ENCODE results near the gene TCP11L2. TPM values are rescaled to one million over a fixed set of nuclear protein-coding genes. Genes with fewer than 3 reads are reported as not detected.

The TCP11L2 gene
- total and polyA plus RNA-seq, 2 of the 8 experiments (the other 6 are each of a cell fraction or from before 2014, with no cell fraction given) = 2.1 to 7.1 TPM

GRCh38 chr12:106392759-106393158, 90.2 kb downstream of the TCP11L2 start:
- Histone ChIP-seq H2BK12ac (ENCODE audit: low read depth, low read length) (no peak overlapping the region), H2AFZ (ENCODE audit: low read length) (no peak overlapping the region)
- WGBS, 2 experiments (ENCODE audit: extremely low coverage in 1 of 2, insufficient coverage in 1 of 2, insufficient read length in 1 of 2, insufficient replicate concordance in 2 of 2, low coverage in 1 of 2, low lambda C conversion rate in 2 of 2, missing lambda C conversion rate in 1 of 2) = 88% methylated on average over 1 of the region's 1 CpG; no CpG with 5 or more reads in 1 of the 2 experiments

More at GRCh38 chr12:106392759-106393158, 90.2 kb downstream of the TCP11L2 start:
- H3K4me2 ChIP-seq (ENCODE audit: insufficient read depth in 1 of 2, low read depth in 2 of 2, low read length in 2 of 2) = no peak overlapping the region
- H3K79me1 ChIP-seq (ENCODE audit: low read depth, low read length) = no peaks in the 10 kb centered on the region
- POLR2A ChIA-PET (ENCODE audit: partially characterized antibody) = interaction anchor here (0.7 kb wide), 1 partner anchor 204 kb away, joined by 3 read pairs; no protein-coding TSS in a partner anchor
- H3K27me3 ChIP-seq (replicated peaks in 1 of 4; ENCODE audit: control insufficient read depth in 3 of 4, extremely low read depth in 1 of 4, insufficient read depth in 3 of 4, low read length in 3 of 4) = no peaks in the 10 kb centered on the region
- no peak overlapping the region for H3K18ac ChIP-seq (ENCODE audit: extremely low read depth, low read length)
- no peak overlapping the region for H3K4me3 ChIP-seq (ENCODE audit: extremely low read depth in 1 of 4, insufficient read depth in 2 of 4, low read depth in 3 of 4, low read length in 4 of 4)
- no peaks in the 10 kb centered on the region for H3K4me1 ChIP-seq (replicated peaks in 1 of 4; ENCODE audit: control insufficient read depth in 3 of 4, insufficient read depth in 4 of 4, low read length in 3 of 4)
- FAIRE-seq (no peak), DNase-seq (ENCODE audit: low read depth in 1 of 2, low spot score in 2 of 2) (no peak)
- no peak overlapping the region for H3K56ac ChIP-seq (replicated peaks; ENCODE audit: insufficient read length, low read depth, low read length)
- 0 out of 2 replicates have a peak, but pooled peaks cover 2% of the 10 kb centered on the region for H3K23me2 ChIP-seq (ENCODE audit: low read depth, low read length)
- CTCF ChIA-PET (ENCODE audit: partially characterized antibody) = interaction anchor here (1.5 kb wide), 1 partner anchor 166 kb away, joined by 4 read pairs; no protein-coding TSS in a partner anchor
- no peak overlapping the region for H2BK15ac ChIP-seq (ENCODE audit: low read length)
- H2BK5ac ChIP-seq (ENCODE audit: low read depth, low read length) = no peak overlapping the region
- no peak overlapping the region for H3K14ac ChIP-seq (ENCODE audit: insufficient read length)
- H3K4ac ChIP-seq (replicated peaks; ENCODE audit: insufficient read length, low read depth, low read length) = no peak overlapping the region
- no peaks in the 10 kb centered on the region for H4K20me1 ChIP-seq (replicated peaks in 1 of 2; ENCODE audit: control insufficient read depth in 1 of 2, insufficient read depth in 2 of 2, low read length in 2 of 2)
- H3K36me3 ChIP-seq (ENCODE audit: control insufficient read depth in 2 of 4, insufficient read depth in 4 of 4, low read length in 3 of 4) = peaks cover 0 to 15% (median 7%) of the 10 kb centered on the region in 4 experiments; a peak in 6 of 8 replicates
- H3K23ac ChIP-seq (ENCODE audit: insufficient read length) = no peak overlapping the region
- no peak overlapping the region for H4K91ac ChIP-seq (replicated peaks; ENCODE audit: insufficient read length, low read length)
- H4K5ac ChIP-seq (ENCODE audit: insufficient read length, low read depth, low read length) = no peak overlapping the region
- no peak overlapping the region for H4K8ac ChIP-seq (ENCODE audit: extremely low read depth, insufficient read depth, low read length)
- no peak overlapping the region for H2BK20ac ChIP-seq (ENCODE audit: low read length)
- no peaks in the 10 kb centered on the region for H3K79me2 ChIP-seq (ENCODE audit: control insufficient read depth in 1 of 2, insufficient read depth in 2 of 2, low read length in 2 of 2)
- H3K9me3 ChIP-seq (ENCODE audit: insufficient read depth in 2 of 2, low read depth in 1 of 2, low read length in 1 of 2) = peaks cover 5 to 7% of the 10 kb centered on the region in 2 experiments
- H2BK120ac ChIP-seq (replicated peaks; ENCODE audit: low read depth, low read length) = no peak overlapping the region
- no peak overlapping the region for H2AK5ac ChIP-seq (ENCODE audit: low read depth, low read length)
- H3K9ac ChIP-seq (replicated peaks in 1 of 4; ENCODE audit: extremely low read depth in 1 of 4, low read depth in 3 of 4, low read length in 3 of 4) = no peak overlapping the region
- no peak for TF ChIP-seq BRCA1 (IDR thresholded peaks at IDR 0.05; ENCODE audit: low read depth, low read length)
- TF ChIP-seq, protein P1, sequence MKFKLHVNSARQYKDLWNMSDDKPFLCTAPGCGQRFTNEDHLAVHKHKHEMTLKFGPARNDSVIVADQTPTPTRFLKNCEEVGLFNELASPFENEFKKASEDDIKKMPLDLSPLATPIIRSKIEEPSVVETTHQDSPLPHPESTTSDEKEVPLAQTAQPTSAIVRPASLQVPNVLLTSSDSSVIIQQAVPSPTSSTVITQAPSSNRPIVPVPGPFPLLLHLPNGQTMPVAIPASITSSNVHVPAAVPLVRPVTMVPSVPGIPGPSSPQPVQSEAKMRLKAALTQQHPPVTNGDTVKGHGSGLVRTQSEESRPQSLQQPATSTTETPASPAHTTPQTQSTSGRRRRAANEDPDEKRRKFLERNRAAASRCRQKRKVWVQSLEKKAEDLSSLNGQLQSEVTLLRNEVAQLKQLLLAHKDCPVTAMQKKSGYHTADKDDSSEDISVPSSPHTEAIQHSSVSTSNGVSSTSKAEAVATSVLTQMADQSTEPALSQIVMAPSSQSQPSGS (IDR thresholded peaks at IDR 0.05; ENCODE audit: low read length) = no peak
- no peak for TF ChIP-seq MAFK (IDR thresholded peaks at IDR 0.05; ENCODE audit: low read depth, low read length)
- no peak for TF ChIP-seq HDAC2 (IDR thresholded peaks at IDR 0.05; ENCODE audit: borderline replicate concordance in 1 of 2, low read depth in 2 of 2, low read length in 2 of 2)
- no peak for TF ChIP-seq RBBP5 (IDR thresholded peaks at IDR 0.05; ENCODE audit: borderline replicate concordance, low read depth, low read length)
- TF ChIP-seq FOSL1 (IDR thresholded peaks at IDR 0.05; ENCODE audit: insufficient read depth, low read depth, low read length) = no peak
- no peak for TF ChIP-seq TBP (IDR thresholded peaks at IDR 0.05; ENCODE audit: low read depth, low read length)
- TF ChIP-seq RNF2 (IDR thresholded peaks at IDR 0.05; ENCODE audit: borderline replicate concordance, low read depth, low read length, missing control alignments, poor library complexity, severe bottlenecking) = no peak
- TF ChIP-seq ZNF274 (IDR thresholded peaks at IDR 0.05; ENCODE audit: borderline replicate concordance, extremely low read depth, low read length) = no peak
- TF ChIP-seq SIX5 (IDR thresholded peaks at IDR 0.05; ENCODE audit: low read depth, low read length) = no peak
- TF ChIP-seq SP4 (IDR thresholded peaks at IDR 0.05; ENCODE audit: low read length) = no peak
- TF ChIP-seq SP1 (IDR thresholded peaks at IDR 0.05; ENCODE audit: low read depth, low read length) = no peak
- TF ChIP-seq ASH2L (IDR thresholded peaks at IDR 0.05; ENCODE audit: low read length) = no peak
- H3K27ac ChIP-seq (ENCODE audit: low read depth, low read length) = no peak overlapping the region
